ENCODE measurements around the gene TSSK2. TPM values are rescaled to one million over a fixed set of nuclear protein-coding genes. Genes with fewer than 3 reads are reported as not detected.

Gene TSSK2
- polyA plus RNA-seq, 1 donor (not counting 4 experiments of a cell fraction or from before 2014, with no cell fraction given) = not detected

DNA sequence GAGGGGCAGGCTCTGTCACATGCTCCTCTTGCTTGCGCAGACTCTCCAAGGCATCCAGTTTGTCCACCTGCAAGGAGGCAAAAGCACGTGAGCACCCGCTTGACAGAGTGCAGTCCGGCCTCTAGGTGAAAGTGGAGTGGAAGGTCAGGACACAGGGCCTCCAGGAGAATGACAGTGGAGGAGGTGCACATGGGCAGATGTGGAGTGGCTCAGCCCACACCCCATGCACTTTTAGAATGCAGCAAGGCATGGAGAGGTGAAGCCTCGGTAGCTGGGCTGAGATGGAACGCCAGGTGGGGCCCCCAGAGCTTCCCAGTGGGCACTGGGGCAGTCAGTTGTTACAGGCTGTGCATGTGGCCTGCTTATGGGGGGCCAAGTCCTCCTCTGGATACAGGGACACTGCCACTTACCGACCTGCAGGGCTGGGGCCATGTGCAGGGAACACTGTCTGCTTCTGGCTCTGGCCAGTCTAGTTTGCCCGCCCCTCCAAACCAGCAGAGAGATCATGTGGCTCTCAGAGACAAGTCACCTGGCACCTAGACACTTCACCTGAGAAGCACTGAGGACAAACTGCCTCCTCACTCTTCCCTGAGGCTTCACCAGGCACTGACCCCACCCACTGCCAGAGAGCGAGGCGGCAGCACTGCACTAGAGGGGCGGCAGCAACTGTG, 49.8 kb downstream of the TSSK2 start:
- dilution Hi-C loops (cut with MboI; ENCODE audit: extremely low pct_ligation_motif_present, low sequenced_read_pairs) = no loop called here
- Histone ChIP-seq H3K4me2 (ENCODE audit: control insufficient read depth, extremely low read depth, insufficient read depth, low read depth, low read length) (no peak overlapping the region), H3K4me1 (ENCODE audit: control insufficient read depth, extremely low read depth, insufficient read depth, low read length) (peaks cover 17% of the 10 kb centered on the region), H3K9me3 (ENCODE audit: control insufficient read depth, low read depth, low read length) (no peaks in the 10 kb centered on the region), H3K9ac (ENCODE audit: control insufficient read depth, extremely low read depth, insufficient read depth, low read length) (no peak overlapping the region), H3K9me1 (ENCODE audit: control insufficient read depth, extremely low read depth, insufficient read depth, low read length) (no peaks in the 10 kb centered on the region), H3K27ac (ENCODE audit: control insufficient read depth, insufficient read depth, low read length) (no peak overlapping the region), H2AFZ (ENCODE audit: control insufficient read depth, low read length) (no peak overlapping the region), H4K20me1 (ENCODE audit: control insufficient read depth, extremely low read depth, insufficient read depth, low read length) (peaks cover 5% of the 10 kb centered on the region), H3K79me2 (ENCODE audit: control insufficient read depth, insufficient read depth, low read length) (peaks cover 14% of the 10 kb centered on the region), H3K4me3 (ENCODE audit: control insufficient read depth in 2 of 3, extremely low read depth in 1 of 3, insufficient read depth in 2 of 3, low read depth in 1 of 3, low read length in 3 of 3) (no peak overlapping the region), H3K36me3 (ENCODE audit: control insufficient read depth in 2 of 2, extremely low read depth in 1 of 2, insufficient read depth in 2 of 2, low read length in 2 of 2) (peaks cover 5 to 9% of the 10 kb centered on the region in 2 experiments), H3K27me3 (ENCODE audit: control insufficient read depth, extremely low read depth, insufficient read depth, low read length) (no peaks in the 10 kb centered on the region)
- DNase-seq (ENCODE audit: low read depth, low spot score) (no peak), FAIRE-seq (no peak)
- TF ChIP-seq CTCF (optimal IDR thresholded peaks at IDR 0.05 in 1 of 3, IDR thresholded peaks at IDR 0.05 in 1 of 3, conservative IDR thresholded peaks at IDR 0.05 in 1 of 3; ENCODE audit: extremely low read depth in 1 of 3, insufficient read depth in 2 of 3, low read length in 3 of 3) (no peak), EZH2 (IDR thresholded peaks at IDR 0.05; ENCODE audit: low read length) (no peak)

DNA sequence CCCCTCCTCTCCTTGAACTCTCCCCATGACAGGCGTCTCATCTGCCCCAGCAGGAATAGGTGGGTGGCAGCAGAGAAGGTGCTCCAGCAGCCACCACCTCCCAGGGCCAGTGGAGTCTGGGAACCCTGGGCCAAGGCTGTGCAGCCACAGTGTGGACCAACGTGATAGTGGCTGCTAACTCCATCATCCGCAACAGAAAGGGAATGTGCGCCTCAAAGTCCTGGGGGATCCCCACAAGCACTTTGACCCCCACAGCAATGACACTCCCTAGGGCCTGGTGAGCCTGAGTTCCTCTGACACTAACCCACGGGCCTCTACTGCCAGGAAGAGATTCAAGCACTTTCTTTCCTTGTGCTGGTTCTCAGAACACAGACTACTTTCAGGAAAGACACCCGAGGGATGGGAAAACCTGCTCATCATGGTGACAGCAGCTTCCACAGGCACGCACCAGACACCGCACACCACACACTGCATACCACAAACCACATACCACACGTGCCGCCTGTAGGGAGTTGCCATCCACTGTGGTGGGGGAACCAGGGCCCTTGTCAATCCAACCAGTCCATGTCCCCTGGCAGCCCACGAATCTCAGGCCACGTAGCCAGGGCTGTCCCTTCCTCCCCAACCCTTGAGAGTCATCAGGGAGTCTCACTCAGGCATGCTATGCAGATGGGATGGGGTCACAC, 50.8 kb downstream of the TSSK2 start:
- H3K27me3 ChIP-seq (ENCODE audit: control insufficient read depth, extremely low read depth, insufficient read depth, low read length) = no peaks in the 10 kb centered on the region
- no peak overlapping the region for H3K4me3 ChIP-seq (ENCODE audit: control insufficient read depth in 2 of 3, extremely low read depth in 1 of 3, insufficient read depth in 2 of 3, low read depth in 1 of 3, low read length in 3 of 3)
- H3K36me3 ChIP-seq (ENCODE audit: control insufficient read depth in 2 of 2, extremely low read depth in 1 of 2, insufficient read depth in 2 of 2, low read length in 2 of 2) = peaks cover under 1 to 2% of the 10 kb centered on the region in 2 experiments
- H3K27ac ChIP-seq (ENCODE audit: control insufficient read depth, insufficient read depth, low read length) = no peak overlapping the region
- FAIRE-seq (no peak), DNase-seq (ENCODE audit: low read depth, low spot score) (no peak)
- no peaks in the 10 kb centered on the region for H3K9me1 ChIP-seq (ENCODE audit: control insufficient read depth, extremely low read depth, insufficient read depth, low read length)
- H3K79me2 ChIP-seq (ENCODE audit: control insufficient read depth, insufficient read depth, low read length) = peaks cover 8% of the 10 kb centered on the region
- TF ChIP-seq CTCF (optimal IDR thresholded peaks at IDR 0.05 in 1 of 3, IDR thresholded peaks at IDR 0.05 in 1 of 3, conservative IDR thresholded peaks at IDR 0.05 in 1 of 3; ENCODE audit: extremely low read depth in 1 of 3, insufficient read depth in 2 of 3, low read length in 3 of 3) (no peak), EZH2 (IDR thresholded peaks at IDR 0.05; ENCODE audit: low read length) (no peak)
- dilution Hi-C loops (cut with MboI; ENCODE audit: extremely low pct_ligation_motif_present, low sequenced_read_pairs) = no loop called here
- no peak overlapping the region for H3K4me2 ChIP-seq (ENCODE audit: control insufficient read depth, extremely low read depth, insufficient read depth, low read depth, low read length)
- no peak overlapping the region for H2AFZ ChIP-seq (ENCODE audit: control insufficient read depth, low read length)
- no peak overlapping the region for H3K9ac ChIP-seq (ENCODE audit: control insufficient read depth, extremely low read depth, insufficient read depth, low read length)
- H4K20me1 ChIP-seq (ENCODE audit: control insufficient read depth, extremely low read depth, insufficient read depth, low read length) = peaks cover 5% of the 10 kb centered on the region
- peaks cover 11% of the 10 kb centered on the region for H3K4me1 ChIP-seq (ENCODE audit: control insufficient read depth, extremely low read depth, insufficient read depth, low read length)
- no peaks in the 10 kb centered on the region for H3K9me3 ChIP-seq (ENCODE audit: control insufficient read depth, low read depth, low read length)

Other genes with a start within 250 kb of the TSSK2 start
- 0.37 to 1.2 TPM (median 0.88 TPM) in 3 replicates for gene DGCR6, start 225.0 kb upstream of the TSSK2 start, polyA plus RNA-seq
- gene PRODH, start 195.0 kb upstream of the TSSK2 start, polyA plus RNA-seq = 6.7 to 36.1 TPM (median 12.3 TPM) in 3 replicates
- 23.2 to 67.6 TPM (median 34.1 TPM) in 3 replicates for gene DGCR2, start 8.9 kb upstream of the TSSK2 start, polyA plus RNA-seq
- 10.0 to 16.5 TPM (median 10.7 TPM) in 3 replicates for gene ESS2, start 13.3 kb downstream of the TSSK2 start, polyA plus RNA-seq
- gene GSC2, start 19.0 kb downstream of the TSSK2 start, polyA plus RNA-seq = not detected in 3 replicates
- 27.7 to 61.6 TPM (median 37.2 TPM) in 3 replicates for gene SLC25A1, start 47.4 kb downstream of the TSSK2 start, polyA plus RNA-seq
- gene CLTCL1, start 160.4 kb downstream of the TSSK2 start, polyA plus RNA-seq = 11.2 to 19.4 TPM (median 12.4 TPM) in 3 replicates

All from keratinocyte (primary cell).